Activated CD4-positive, alpha-beta T cell treated with anti-CD3 and anti-CD28 coated beads, Interleukin-2, Interleukin-6, amounts not matched to agents 100 ng/mL and 50 ng/mL, durations not matched to agents 16 hours and 8 hours (primary cell): ENCODE measurements around the gene CLMP.
"Not testable (repeated sequence)": the region's sequence is repeated elsewhere in the genome, so short reads cannot be mapped to it uniquely, and the experiment has no call there.

ENCODE experiments used
- DNase-seq: peaks from one replicate; pipeline ENCODE4 v3.0.0-alpha.2; 2020

Gene CLMP

GRCh38 chr11:123164732-123165450, 30.2 kb downstream of the CLMP start:
- DNase-seq, result no peak

- DNase-seq, result no peak
Measured at GRCh38 chr11:123163621-123164020, 31.4 kb downstream of the CLMP start.

GRCh38 chr11:123161376-123162030, 33.5 kb downstream of the CLMP start:
- DNase-seq, result no peak

- no peak for DNase-seq
Measured at GRCh38 chr11:123159183-123159857, 35.7 kb downstream of the CLMP start.

- DNase-seq, result no peak
Measured at GRCh38 chr11:123158033-123159003, 36.7 kb downstream of the CLMP start.

- DNase-seq, result no peak
Measured at GRCh38 chr11:123152951-123153350, 42.1 kb downstream of the CLMP start.

- DNase-seq, result not testable (repeated sequence)
Measured at GRCh38 chr11:123152346-123152745, 42.7 kb downstream of the CLMP start.

- DNase-seq, result no peak
Measured at GRCh38 chr11:123151796-123152195, 43.3 kb downstream of the CLMP start.

GRCh38 chr11:123151366-123151765, 43.7 kb downstream of the CLMP start:
- no peak for DNase-seq

GRCh38 chr11:123150882-123151281, 44.2 kb downstream of the CLMP start:
- DNase-seq, result no peak

GRCh38 chr11:123148965-123149364, 46.1 kb downstream of the CLMP start:
- no peak for DNase-seq

- no peak for DNase-seq
Measured at GRCh38 chr11:123145661-123146060, 49.4 kb downstream of the CLMP start.

GRCh38 chr11:123145220-123145619, 49.8 kb downstream of the CLMP start:
- DNase-seq, result no peak

GRCh38 chr11:123144707-123145106, 50.3 kb downstream of the CLMP start:
- DNase-seq, result no peak

GRCh38 chr11:123143921-123144320, 51.1 kb downstream of the CLMP start:
- DNase-seq, result no peak

- DNase-seq, result no peak
Measured at GRCh38 chr11:123143476-123143875, 51.6 kb downstream of the CLMP start.

- no peak for DNase-seq
Measured at GRCh38 chr11:123139206-123139605, 55.8 kb downstream of the CLMP start.

GRCh38 chr11:123137431-123138224, 57.4 kb downstream of the CLMP start:
- DNase-seq, result no peak

GRCh38 chr11:123135863-123136446, 59.1 kb downstream of the CLMP start:
- no peak for DNase-seq

GRCh38 chr11:123132881-123133280, 62.2 kb downstream of the CLMP start:
- no peak for DNase-seq

GRCh38 chr11:123132034-123132766, 62.8 kb downstream of the CLMP start:
- not testable (repeated sequence) for DNase-seq
